NCI-H1436 (cell line): Measurements from ENCODE around the gene GSDME.
"Not testable (repeated sequence)": the region's sequence is repeated elsewhere in the genome, so short reads cannot be mapped to it uniquely, and the experiment has no call there.

ENCODE experiments used
- DNase-seq: peaks from one replicate; lab custom pipeline; 2025; lab: John Stamatoyannopoulos, UW

The GSDME gene

DNA sequence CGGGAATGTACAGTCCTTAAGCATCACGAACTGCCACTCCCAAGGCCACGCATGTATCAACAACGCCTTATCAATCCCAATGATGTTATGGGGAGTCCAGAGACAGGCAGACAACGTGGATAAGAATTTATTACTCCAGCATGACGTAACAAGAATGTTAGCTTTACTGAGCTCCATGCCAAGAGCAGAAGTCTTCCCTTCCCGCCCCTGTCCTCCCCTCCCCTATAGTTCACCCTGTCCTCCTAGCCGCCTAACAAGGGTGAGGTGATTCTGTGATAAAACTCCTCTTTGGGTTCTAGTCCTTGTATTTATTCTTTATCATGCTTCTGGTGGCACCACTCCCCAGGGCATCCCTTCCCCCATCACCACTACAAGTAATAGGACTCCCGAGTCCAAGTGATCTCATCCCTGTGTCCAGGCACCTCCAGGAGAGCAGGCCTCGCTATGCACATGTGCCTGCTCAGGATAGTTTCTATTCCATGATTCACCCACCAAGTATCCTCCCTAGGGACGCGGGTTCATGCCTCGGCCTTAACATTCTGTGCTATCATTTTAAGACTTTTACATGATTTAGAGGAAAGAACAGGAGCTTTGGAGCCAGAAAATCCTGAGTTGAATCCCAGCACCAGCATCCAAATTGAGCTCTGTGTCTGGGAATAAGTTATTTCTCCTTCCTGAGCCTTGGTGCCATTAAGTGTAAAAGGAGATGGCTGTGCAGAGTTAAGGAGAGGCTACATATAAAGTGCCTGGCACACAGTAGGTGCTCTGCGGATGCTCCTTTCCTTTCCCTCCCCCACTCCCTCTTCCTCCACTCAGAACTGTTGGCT is 15.4 kb downstream of the GSDME start:
- no peak for DNase-seq

DNA sequence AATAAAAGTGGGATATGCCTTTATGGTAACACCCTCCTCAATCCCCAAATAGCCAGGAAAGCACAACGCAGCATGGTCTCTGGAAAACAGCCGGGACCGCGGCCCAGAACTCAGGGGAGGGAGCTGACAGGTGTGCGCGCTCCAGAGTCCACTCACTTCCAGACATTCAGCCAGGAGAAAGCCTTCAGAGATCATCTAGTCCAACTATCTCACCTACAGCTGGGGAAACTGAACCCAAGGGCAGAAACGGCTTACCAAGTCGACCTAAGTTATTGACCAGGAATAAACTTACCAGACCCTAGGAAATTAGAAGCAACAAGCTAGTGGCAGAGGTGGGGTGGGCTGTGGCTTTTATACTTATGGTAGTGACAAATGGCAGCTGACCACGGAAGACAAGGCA is 16.4 kb downstream of the GSDME start:
- no peak for DNase-seq

GRCh38 chr7:24739306-24739705 is 18.0 kb downstream of the GSDME start:
- DNase-seq = no peak

- DNase-seq = no peak
These were observed 18.7 kb downstream of the GSDME start for GRCh38 chr7:24738577-24738976.

- DNase-seq = no peak
These were observed 20.0 kb downstream of the GSDME start for GRCh38 chr7:24737281-24737680.

GRCh38 chr7:24735594-24735993 is 21.7 kb downstream of the GSDME start:
- not testable (repeated sequence) for DNase-seq

GRCh38 chr7:24734306-24734705 is 23.0 kb downstream of the GSDME start:
- DNase-seq = no peak

- DNase-seq = no peak
These were observed 23.7 kb downstream of the GSDME start for GRCh38 chr7:24733414-24734060.

DNA sequence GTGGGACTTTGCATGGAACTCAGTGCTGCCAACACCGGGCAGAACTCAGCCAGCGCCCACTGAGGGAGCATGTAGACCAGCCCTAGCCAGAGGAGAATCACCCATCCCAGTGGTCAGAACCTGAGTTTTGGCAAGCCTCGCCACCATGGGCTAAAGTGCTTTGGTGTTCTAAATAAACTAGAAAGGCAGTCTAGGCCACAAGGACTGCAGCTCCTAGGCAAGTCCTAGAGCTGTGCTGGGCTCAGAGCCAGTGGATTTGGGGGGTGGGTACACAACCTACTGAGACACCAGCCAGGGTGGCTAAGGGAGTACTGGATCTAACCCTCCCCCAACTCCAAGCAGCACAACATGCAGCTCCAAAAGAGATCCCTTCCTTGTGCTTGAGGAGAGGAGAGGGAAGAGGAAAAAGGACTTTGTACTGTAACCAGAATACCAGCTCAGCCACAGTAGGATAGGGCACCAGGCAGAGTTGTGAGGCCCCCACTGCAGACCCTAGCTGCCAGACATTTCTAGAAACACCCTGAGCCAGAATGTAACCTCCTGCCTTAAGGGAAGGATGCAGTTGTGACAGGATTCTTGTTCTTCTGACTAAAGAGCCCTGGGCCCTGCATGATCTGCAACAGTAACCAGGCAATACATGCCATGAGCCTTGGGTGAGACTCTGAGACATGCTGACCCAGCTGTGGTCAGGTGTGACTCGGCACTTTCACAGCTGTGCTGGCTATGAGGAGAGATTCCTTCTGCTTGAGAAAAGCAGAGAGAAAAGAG is 24.4 kb downstream of the GSDME start:
- no peak for DNase-seq

DNA sequence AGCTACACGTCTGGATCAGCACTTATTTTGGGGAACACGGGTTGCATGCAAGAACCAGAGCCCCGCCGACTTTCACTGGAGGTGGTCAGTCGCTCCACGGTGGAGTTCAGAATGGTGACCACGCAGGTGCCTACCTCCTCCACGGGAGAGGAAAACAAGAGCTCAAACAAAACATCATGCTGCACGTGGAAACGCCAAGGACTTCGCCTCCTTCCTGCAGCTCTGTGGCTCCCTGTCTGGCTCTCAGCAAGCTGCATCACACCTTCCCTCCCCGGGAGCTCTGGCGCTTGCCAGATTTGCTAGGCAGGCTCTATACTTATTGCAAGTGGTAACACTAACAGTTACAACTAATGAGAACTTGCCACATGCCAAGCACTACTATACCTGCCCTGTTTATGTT is 26.0 kb downstream of the GSDME start:
- no peak for DNase-seq

- no peak for DNase-seq
These were observed 27.3 kb downstream of the GSDME start for GRCh38 chr7:24730018-24730369.

DNA sequence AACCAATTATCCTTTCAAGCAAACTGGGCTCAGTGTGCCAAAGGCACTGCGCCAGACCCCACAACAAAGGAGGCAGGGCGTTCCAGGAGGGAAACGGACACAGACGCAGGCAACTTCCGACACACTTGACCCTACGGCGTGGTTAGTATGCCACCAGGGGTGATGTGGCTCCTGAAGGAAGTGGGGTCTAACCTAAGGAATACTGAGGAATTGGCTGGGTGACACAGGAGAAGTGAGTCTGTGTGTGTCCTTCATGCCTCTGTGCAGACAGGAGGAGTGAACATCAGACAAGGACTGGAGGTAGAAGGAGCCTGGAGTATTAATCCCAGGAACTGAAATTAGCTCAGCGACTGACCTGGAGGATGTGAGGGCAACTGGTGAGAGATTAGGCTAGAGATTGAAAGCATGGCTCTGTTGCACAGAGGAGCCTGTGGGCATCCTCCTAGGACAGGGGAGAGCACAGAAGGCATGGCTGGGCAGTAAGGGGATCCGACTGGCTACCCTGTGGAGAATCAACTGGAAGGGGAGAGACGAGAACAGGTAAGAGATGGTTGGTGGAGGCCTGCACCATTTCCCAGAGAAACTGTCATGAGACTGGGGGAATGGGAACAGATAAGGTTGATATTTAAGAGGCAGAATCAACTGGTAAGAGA is 27.8 kb downstream of the GSDME start:
- DNase-seq = no peak

DNA sequence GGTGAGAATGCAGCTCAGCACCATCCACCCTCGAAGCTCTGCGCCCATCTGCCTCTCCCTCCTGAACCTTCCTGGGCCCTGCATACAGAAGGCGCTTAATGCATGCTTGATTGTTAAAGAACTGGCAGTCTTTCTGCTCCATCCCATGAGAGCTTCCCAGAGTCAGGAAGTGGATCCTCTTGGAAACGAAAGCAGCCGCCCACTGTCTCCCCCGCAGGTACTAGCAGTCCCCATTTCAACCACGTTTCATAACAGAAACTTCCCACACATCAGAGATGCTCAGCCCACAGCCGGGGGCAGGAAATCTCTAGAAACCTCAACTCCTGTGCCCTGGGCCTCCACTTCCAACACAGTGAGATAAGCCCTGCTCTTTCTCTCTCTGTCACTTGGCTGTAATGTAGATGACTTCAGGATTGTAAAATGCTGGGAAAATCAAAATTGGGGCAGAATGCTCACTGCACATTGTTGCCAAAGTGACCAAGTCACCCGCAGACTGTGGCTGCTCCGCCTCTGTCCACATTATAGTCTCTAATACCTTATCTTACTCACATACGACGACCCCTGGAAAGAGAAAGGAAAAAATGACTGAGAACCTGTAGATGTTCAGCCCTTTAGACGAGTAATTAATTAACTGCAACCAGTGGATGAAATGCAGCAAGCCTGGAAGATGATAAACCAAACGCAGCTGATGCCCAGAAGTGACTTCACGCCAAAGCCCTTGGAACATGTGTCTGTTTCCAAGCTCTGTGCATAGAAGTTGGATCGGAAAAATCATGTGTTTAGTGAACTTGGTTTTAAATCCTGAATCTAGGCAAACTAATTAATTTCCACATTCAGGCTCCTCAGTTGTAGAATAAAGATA is 28.5 kb downstream of the GSDME start:
- DNase-seq = no peak

DNA sequence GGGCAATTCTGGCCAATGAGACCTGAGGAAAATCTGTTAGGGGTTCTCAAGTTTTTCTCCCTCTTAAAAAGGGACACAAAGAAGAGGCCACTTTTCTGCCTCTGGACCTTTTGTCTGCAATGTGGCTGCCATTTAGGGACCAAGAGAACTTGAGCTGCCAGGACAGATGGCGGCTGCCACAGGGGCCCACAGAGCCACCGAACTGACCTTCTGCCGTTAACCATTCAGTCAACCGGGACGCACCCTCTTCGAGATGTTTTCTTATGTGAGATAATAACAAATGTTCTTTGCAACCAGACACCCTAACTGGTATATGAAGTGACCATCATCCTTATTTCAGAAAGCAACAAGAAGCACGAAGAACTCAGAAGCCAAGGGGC is 29.2 kb downstream of the GSDME start:
- no peak for DNase-seq

GRCh38 chr7:24727154-24728120 is 29.8 kb downstream of the GSDME start:
- no peak for DNase-seq

DNA sequence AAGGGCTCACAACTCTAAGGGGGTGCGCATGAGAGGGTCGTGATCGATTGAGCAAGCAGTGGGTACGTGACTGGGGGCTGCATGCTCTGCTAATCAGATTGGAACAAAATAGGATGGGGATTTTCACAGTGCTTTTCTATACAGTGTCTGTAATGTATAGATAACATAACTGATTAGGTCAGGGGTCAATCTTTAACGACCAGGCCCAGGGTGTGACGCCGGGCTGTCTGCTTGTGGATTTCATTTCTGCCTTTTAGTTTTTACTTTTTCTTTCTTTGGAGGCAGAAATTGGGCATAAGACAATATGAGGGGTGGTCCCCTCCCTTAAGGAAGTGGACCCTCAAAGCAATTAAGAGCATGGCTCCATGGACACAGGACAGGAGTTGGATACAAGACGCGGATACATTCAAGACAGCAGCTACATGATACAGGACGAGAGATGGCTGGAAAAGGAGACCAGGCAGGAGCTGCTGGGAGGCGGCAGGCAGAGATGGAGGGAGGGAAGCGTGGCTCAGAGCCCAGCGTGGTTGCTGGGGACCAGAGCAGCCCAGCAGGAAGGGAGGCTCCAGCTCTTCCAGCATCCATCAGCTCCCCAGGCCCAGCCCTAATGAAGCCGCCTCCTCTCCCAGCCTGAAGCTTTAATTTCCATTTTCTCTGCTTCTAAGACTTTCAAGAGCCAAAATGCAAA is 31.6 kb downstream of the GSDME start:
- DNase-seq = no peak

DNA sequence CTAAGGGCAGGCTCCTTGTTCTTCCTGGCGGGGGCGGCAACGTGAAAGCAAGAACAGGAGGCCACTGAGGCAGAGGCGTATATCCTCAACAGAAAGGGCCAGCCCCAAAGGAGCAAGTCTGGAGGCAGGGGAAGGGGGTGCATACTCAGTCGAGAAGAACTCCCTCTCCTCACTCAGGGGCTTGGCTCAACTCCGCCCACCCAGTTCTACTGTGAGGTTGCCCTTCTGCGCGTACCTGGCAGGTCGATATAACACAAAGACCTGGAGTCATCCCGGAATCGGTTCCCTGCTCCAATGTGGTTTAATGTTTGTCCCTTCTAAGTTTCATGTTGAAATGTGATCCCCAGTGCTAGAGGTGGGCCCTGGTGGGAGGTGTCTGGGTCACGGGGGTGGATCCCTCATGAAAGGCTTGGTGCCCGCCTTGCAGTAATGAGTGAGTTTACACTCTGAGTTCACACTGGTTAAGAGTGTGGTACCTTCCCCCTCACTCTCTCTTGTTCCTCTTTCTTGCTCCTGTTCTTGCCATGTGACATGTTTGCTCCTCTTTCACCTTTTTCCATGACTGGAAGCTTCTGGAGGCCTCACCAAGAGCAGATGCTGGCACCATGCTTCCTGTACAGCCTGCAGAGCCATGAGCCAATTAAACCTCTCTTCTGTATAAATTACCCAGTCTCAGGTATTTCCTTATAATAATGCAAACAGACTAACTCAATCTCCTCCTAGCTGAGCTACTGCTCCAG is 32.6 kb downstream of the GSDME start:
- no peak for DNase-seq

- DNase-seq = no peak
These were observed 34.1 kb downstream of the GSDME start for GRCh38 chr7:24723178-24723530.
